Fibroblast of skin of right quadriceps (primary cell): Measurements from ENCODE around the gene ZNF414.

Experiments
- DNase-seq: peaks from one replicate; pipeline ENCODE4 v3.0.0-alpha.2; 2013

The ZNF414 gene

GRCh38 chr19:8489561-8490394 lies 24.2 kb downstream of the ZNF414 start:
- no peak for DNase-seq

- DNase-seq = no peak
Measured at GRCh38 chr19:8488365-8488764, 25.6 kb downstream of the ZNF414 start.

GRCh38 chr19:8487137-8487851 lies 26.7 kb downstream of the ZNF414 start:
- no peak for DNase-seq

- no peak for DNase-seq
Measured at GRCh38 chr19:8486661-8487136, 27.3 kb downstream of the ZNF414 start.

GRCh38 chr19:8485561-8486371 lies 28.2 kb downstream of the ZNF414 start:
- DNase-seq = no peak

GRCh38 chr19:8484331-8484894 lies 29.6 kb downstream of the ZNF414 start:
- no peak for DNase-seq

- DNase-seq = no peak
Measured at GRCh38 chr19:8483165-8483564, 30.8 kb downstream of the ZNF414 start.

- no peak for DNase-seq
Measured at GRCh38 chr19:8482696-8483095, 31.3 kb downstream of the ZNF414 start.

- no peak for DNase-seq
Measured at GRCh38 chr19:8481616-8482015, 32.4 kb downstream of the ZNF414 start.

GRCh38 chr19:8481201-8481600 lies 32.8 kb downstream of the ZNF414 start:
- DNase-seq = no peak

- no peak for DNase-seq
Measured at GRCh38 chr19:8478598-8478997, 35.4 kb downstream of the ZNF414 start.

- no peak for DNase-seq
Measured at GRCh38 chr19:8477889-8478288, 36.1 kb downstream of the ZNF414 start.

GRCh38 chr19:8476524-8476923 lies 37.4 kb downstream of the ZNF414 start:
- DNase-seq = no peak

GRCh38 chr19:8475005-8475404 lies 39.0 kb downstream of the ZNF414 start:
- no peak for DNase-seq

- DNase-seq = no peak
Measured at GRCh38 chr19:8473648-8474476, 40.1 kb downstream of the ZNF414 start.

- no peak for DNase-seq
Measured at GRCh38 chr19:8469613-8470368, 44.2 kb downstream of the ZNF414 start.

GRCh38 chr19:8468761-8469373 lies 45.1 kb downstream of the ZNF414 start:
- DNase-seq = peak; percentile 76

- DNase-seq = no peak
Measured at GRCh38 chr19:8468124-8468523, 45.8 kb downstream of the ZNF414 start.

- DNase-seq = peak; percentile 39
Measured at GRCh38 chr19:8466018-8466417, 47.9 kb downstream of the ZNF414 start.

GRCh38 chr19:8463365-8463764 lies 50.6 kb downstream of the ZNF414 start:
- no peak for DNase-seq

- DNase-seq = peak; percentile 19
Measured at GRCh38 chr19:8462571-8462970, 51.4 kb downstream of the ZNF414 start.
